NCI-H524 (cell line): ENCODE results near the gene CA10.

Experiments
- DNase-seq, 2 experiments: peaks; one replicate each; lab custom pipeline; 2025; lab: John Stamatoyannopoulos, UW

The CA10 gene

GRCh38 chr17:52048137-52048898 is 110.2 kb downstream of the CA10 start:
- DNase-seq = peak in 1 of 2 experiments; percentile 13

DNA sequence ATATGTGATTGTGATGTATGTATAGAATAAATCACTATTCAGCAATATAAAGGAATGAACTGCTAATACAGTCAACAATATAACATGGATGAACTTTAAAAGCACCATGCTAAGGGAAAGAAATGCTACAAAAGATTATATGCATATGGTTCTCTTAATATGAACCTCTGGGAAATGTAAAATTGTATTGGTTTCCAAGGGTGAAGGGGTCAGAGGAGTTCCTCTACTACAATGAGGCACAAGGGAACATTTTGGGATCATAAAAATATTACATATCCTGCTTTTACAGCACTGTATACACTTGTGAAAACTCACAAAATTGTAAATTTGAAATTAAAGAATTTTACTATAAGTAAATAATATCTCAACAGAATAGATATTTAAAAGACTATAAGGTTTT is 111.4 kb downstream of the CA10 start:
- no peak for DNase-seq

DNA sequence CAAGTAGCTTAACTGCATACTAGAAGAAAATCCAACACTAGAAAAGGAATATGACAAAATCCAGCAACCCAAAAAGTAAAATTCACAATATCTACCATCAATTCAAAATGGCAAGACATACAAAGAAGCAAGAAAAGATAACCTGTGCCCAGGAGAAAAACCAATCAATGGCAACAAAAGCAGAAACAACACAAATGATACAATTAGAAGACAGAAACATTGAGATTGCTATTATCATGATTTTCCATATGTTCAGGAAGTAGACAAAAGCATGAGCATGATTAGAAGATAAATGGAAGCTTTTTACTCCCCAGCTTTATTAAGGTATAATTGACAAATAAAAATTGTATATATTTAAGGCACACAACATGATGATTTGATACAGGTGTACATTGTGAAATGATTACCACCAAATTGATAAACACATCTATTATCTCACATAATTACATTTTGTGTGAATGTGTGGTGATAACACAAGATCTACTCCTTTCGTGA is 117.3 kb downstream of the CA10 start:
- DNase-seq = no peak

DNA sequence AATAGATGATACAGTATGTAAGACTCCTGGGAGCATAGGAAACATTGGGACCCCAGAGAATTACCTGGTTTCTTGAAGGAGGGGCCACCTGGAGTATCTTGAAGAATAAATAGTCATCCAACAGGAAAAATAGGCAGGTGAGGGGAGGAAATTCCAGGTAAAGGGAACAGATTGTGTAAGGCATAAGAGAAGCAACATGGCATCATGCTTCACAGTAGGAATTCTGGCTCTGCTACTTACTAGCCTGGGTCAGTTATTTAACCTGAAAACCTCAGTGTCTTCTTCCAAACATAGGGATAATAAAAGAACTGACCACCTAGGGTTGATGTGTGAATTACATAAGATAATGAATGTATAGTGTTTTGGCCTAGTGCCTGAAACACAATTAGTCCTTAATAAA is 122.1 kb downstream of the CA10 start:
- DNase-seq = no peak

DNA sequence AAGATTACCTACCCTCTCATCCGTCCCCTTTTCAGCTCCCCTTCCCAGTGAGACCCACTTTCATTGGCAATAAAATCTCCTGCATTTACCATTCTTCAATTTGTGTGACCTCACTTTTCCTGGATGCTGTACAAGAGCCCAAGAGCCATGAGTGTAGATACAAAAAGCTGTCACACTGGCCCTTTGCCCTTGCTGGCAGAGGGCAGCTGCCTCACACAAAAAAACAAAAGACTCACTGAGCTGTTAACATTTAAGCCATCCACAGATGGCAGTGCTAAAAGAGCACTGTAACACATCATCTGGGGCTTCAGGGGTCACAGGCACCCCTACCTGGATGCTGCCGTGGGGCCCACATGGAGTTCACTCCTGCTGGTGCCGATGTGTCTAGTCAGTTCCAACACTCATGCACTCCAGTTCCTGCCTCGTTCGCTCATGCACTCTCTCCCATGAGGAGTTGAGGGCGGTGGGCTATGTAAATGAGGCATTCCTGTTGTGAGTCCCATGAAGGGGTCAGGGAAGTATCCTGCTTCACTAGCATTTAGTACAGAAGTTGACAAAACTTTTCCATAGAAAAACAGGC is 123.1 kb downstream of the CA10 start:
- no peak for DNase-seq

GRCh38 chr17:52032454-52032853 is 126.1 kb downstream of the CA10 start:
- DNase-seq = no peak

DNA sequence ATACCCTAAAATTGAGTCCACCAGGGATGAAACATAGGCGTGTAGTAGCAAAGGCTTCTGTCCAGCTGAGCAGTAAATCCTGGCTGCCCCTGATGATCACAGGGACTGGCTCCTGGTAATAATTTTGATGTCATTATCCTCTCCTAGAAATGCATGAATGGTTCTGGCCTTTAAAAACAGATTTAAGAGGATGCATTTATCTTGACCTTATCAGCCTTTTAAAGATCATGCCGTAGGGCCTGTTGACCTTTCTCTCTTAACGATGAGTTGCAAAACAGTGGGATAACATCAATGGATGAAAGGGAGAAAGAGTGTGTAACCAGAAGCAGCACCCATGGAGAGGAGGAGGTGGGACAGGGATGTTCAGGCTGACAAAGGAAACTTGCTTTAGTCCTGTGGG is 128.5 kb downstream of the CA10 start:
- DNase-seq = no peak

DNA sequence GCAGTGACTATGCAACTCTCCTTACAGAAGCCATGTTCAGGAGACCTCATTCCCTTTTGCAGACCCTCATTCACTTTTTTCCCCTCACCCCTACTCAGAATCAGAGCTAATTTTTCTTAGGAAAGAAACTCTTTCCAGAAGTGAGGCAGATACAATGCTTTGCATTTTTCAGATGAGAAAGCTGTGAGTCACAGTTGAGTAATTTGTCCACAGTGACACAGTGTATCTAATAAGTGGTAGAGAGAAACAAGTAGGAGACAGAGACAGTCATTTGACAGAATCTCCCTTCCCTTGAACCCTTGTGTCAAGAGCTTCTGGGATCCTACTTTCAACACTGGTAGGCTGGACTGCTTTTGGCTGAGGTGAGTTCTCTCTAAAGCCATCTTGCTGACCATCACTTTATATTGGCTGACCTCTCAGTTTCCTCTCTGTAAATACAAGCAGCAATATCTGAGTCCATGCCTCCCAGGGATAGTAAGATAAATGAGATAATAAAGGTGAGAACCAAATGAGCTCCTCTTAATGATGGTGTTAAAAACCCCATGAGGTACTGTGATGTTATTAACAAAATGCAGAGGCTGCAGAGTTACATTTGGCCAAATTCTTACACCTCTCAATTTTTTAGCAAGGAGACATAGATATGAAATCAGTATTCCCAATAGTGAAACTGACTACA is 130.8 kb downstream of the CA10 start:
- no peak for DNase-seq

- no peak for DNase-seq
These were observed 131.4 kb downstream of the CA10 start for GRCh38 chr17:52027081-52027480.

DNA sequence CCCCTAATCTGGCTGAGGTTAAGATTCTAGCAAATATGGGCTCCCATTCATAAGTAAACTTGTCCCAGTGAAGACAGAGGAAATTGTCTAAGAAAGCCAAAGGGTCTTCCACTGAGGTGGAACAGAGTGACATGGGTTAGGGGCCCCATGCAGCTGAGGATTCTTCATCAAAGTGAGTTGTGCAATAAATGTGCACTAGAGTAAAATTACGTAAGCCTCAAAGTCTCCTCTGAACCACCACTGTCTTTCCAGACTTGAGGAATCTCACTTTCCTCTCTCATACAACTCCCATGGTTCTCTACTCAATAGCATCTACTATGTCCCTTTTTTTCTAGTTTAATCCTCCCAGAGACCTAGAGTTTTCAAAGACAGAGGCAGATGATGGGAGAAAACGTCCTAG is 132.4 kb downstream of the CA10 start:
- no peak for DNase-seq

- DNase-seq = no peak
These were observed 133.3 kb downstream of the CA10 start for GRCh38 chr17:52025236-52025635.

- DNase-seq = peak; percentile 75 to 82
These were observed 134.1 kb downstream of the CA10 start for GRCh38 chr17:52024300-52024870.

DNA sequence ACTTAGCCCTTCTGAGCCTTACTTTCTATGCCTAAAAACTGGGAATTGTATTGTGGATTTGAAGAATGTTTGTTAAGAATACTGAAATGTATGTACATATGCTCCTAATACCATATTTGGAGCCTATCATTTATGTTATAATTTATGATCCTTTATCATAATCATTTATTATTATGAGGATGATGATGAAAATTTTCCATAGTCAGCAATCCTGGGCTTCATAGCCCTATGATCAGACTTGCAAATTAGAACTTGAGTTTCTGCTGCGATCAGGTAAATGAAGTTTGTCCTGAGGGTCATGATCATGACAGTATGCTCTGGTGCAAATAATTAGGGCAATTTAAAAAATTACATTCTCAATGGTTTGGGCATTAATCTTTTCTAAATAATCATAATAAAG is 147.4 kb downstream of the CA10 start:
- DNase-seq = no peak

GRCh38 chr17:51999654-52000053 is 158.9 kb downstream of the CA10 start:
- no peak for DNase-seq

DNA sequence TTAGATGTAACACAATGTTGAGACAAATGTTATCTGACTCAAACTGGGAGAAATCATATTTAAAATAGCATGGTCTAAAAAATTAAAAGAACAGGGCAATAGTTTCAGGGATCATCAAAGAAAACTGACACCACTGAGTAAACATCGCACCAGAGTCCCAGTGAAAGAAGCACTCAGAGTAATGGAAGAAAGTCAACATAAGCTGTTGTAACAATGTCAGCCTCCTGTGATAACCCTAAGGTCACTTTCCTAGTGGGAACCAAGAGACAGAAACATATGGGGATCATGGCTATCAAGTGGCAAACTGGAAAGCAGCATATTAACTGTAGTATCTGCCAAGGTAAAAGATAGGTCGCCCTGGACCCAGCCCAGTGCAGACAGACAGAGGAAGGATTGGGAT is 160.8 kb downstream of the CA10 start:
- peak in 1 of 2 experiments; percentile 34 for DNase-seq

GRCh38 chr17:51995797-51996403 is 162.6 kb downstream of the CA10 start:
- no peak for DNase-seq

GRCh38 chr17:51992864-51993416 is 165.6 kb downstream of the CA10 start:
- DNase-seq = peak in 1 of 2 experiments; percentile 21

- no peak for DNase-seq
These were observed 187.4 kb downstream of the CA10 start for GRCh38 chr17:51971121-51971520.

DNA sequence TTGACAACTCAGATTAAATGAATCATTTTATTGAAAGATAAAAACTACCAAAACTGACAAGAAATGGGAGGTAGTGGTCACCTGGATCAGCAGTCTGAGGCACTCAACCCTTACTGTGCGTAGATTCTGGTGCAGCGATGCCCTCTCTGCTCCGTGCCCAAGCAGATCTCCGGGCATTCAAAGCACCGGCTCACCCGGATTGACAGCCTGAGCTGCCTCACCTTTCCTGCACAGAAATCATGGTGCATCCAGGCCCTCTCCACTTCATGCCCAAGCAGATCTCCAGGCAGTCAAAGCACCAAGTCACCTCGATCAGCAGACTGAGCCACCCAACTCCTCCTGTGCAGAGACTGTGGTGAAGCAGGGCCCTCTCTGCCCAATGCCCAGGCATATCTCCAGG is 196.8 kb downstream of the CA10 start:
- DNase-seq = no peak

- DNase-seq = no peak
These were observed 200.7 kb downstream of the CA10 start for GRCh38 chr17:51957786-51958185.

- DNase-seq = no peak
These were observed 203.3 kb downstream of the CA10 start for GRCh38 chr17:51955245-51955644.

DNA sequence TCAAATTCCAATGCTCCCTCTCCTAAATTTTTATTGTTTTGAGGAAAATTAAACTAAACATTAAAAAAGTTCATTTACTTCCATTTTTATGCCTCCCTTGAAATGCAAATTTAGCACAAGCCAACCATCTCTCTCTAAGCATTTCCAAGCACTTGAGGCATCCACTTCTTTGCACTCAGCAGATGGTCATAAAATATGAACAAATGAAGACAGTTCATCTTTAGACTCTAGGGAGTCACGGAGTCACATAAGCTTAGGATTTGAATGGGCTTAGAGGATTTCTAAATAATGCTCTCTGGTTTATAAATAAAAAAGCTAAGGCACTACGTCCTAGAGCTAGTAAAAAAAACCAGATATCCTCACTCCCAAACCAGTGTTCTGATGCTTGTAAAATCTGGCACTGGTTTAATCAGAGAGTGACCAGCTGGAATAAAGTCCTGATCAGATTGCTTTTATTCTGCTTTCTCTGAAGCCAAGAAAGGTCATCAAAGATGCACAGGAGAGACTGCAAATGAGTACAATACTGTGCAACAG is 204.2 kb downstream of the CA10 start:
- peak; percentile 68 to 90 for DNase-seq
